Activated effector memory CD4-positive, alpha-beta T cell treated with anti-CD3 and anti-CD28 coated beads, Interleukin-2, amount 50 U/mL, for 16 hours (primary cell): ENCODE results near the gene CACNA1F.
A peak's percentile ranks its signal among the peaks of the same experiment; 100 is the strongest.

ENCODE experiments used
- DNase-seq: peaks from one replicate; pipeline ENCODE4 v3.0.0-alpha.2; 2020

CACNA1F gene

GRCh38 chrX:49257074-49257790 is 24.1 kb upstream of the CACNA1F start:
- DNase-seq, result no peak

- DNase-seq, result no peak
Observed at GRCh38 chrX:49256268-49256995, 23.3 kb upstream of the CACNA1F start.

- DNase-seq, result no peak
Observed at GRCh38 chrX:49254639-49255038, 21.5 kb upstream of the CACNA1F start.

GRCh38 chrX:49251325-49251724 is 18.2 kb upstream of the CACNA1F start:
- DNase-seq, result no peak

GRCh38 chrX:49250578-49250977 is 17.4 kb upstream of the CACNA1F start:
- no peak for DNase-seq

- no peak for DNase-seq
Observed at GRCh38 chrX:49250066-49250465, 16.9 kb upstream of the CACNA1F start.

GRCh38 chrX:49249616-49250015 is 16.5 kb upstream of the CACNA1F start:
- DNase-seq, result no peak

- no peak for DNase-seq
Observed at GRCh38 chrX:49249071-49249470, 15.9 kb upstream of the CACNA1F start.

GRCh38 chrX:49247916-49248811 is 15.0 kb upstream of the CACNA1F start:
- DNase-seq, result no peak

- DNase-seq, result no peak
Observed at GRCh38 chrX:49247346-49247745, 14.2 kb upstream of the CACNA1F start.

GRCh38 chrX:49246541-49246940 is 13.4 kb upstream of the CACNA1F start:
- no peak for DNase-seq

GRCh38 chrX:49244207-49244606 is 11.1 kb upstream of the CACNA1F start:
- DNase-seq, result no peak

GRCh38 chrX:49243166-49243565 is 10.0 kb upstream of the CACNA1F start:
- no peak for DNase-seq

- DNase-seq, result no peak
Observed at GRCh38 chrX:49242545-49243066, 9.5 kb upstream of the CACNA1F start.

GRCh38 chrX:49238735-49239134 is 5.6 kb upstream of the CACNA1F start:
- DNase-seq, result no peak

GRCh38 chrX:49237060-49237459 is 3.9 kb upstream of the CACNA1F start:
- no peak for DNase-seq

- DNase-seq, result no peak
Observed at GRCh38 chrX:49233887-49234555, 881 bp upstream of the CACNA1F start.

- DNase-seq, result no peak
Observed at GRCh38 chrX:49232525-49232924, 615 bp downstream of the CACNA1F start.

GRCh38 chrX:49231333-49232000 is 1.7 kb downstream of the CACNA1F start:
- DNase-seq, result no peak

- DNase-seq, result peak; percentile 82
Observed at GRCh38 chrX:49230500-49231232, 2.5 kb downstream of the CACNA1F start.

- no peak for DNase-seq
Observed at GRCh38 chrX:49228185-49228584, 5.0 kb downstream of the CACNA1F start.
